Renal cortical epithelial cell (primary cell): Measurements from ENCODE around the gene UBE4A. TPM values are rescaled to one million over a fixed set of nuclear protein-coding genes. Genes with fewer than 3 reads are reported as not detected.
A peak's percentile ranks its signal among the peaks of the same experiment; 100 is the strongest.

Experiments used
- DNase-seq: peaks from one replicate; pipeline ENCODE4 v3.0.0-alpha.2; 2011; ENCODE audit warnings: low read depth
- total RNA-seq: library from RNA; depleted of rRNA; stranded (reverse); fragments of >200 nt; gene quantifications from 2 replicates; pipeline ENCODE4 v1.2.3, GENCODE V29; 2014

The UBE4A gene
- 34.0 and 42.2 TPM in 2 replicates for total RNA-seq

- DNase-seq, result peak; percentile 83
These were observed at the start of gene UBE4A for GRCh38 chr11:118359295-118359958. TSS of gene UBE4A (plus strand) at chr11:118359600. CDS start at chr11:118365081, 5,481 bp downstream.

- DNase-seq, result no peak
These were observed 49.1 kb upstream of the UBE4A start for GRCh38 chr11:118310271-118310670.

- DNase-seq, result no peak
These were observed 48.5 kb upstream of the UBE4A start for GRCh38 chr11:118310781-118311485.

- no peak for DNase-seq
These were observed 47.9 kb upstream of the UBE4A start for GRCh38 chr11:118311518-118311917.

GRCh38 chr11:118312328-118312727 is 47.1 kb upstream of the UBE4A start:
- no peak for DNase-seq

GRCh38 chr11:118313242-118313641 is 46.2 kb upstream of the UBE4A start:
- no peak for DNase-seq

- no peak for DNase-seq
These were observed 44.4 kb upstream of the UBE4A start for GRCh38 chr11:118314988-118315411.

- DNase-seq, result no peak
These were observed 41.3 kb upstream of the UBE4A start for GRCh38 chr11:118318124-118318523.

- peak; percentile 11 for DNase-seq
These were observed 40.6 kb upstream of the UBE4A start for GRCh38 chr11:118318581-118319336.

GRCh38 chr11:118319337-118319707 is 40.1 kb upstream of the UBE4A start:
- no peak for DNase-seq

- no peak for DNase-seq
These were observed 38.9 kb upstream of the UBE4A start for GRCh38 chr11:118320515-118320914.

- peak; percentile 7 for DNase-seq
These were observed 37.9 kb upstream of the UBE4A start for GRCh38 chr11:118321386-118322082.

- DNase-seq, result no peak
These were observed 36.7 kb upstream of the UBE4A start for GRCh38 chr11:118322721-118323120.

- no peak for DNase-seq
These were observed 34.1 kb upstream of the UBE4A start for GRCh38 chr11:118325283-118325682.

GRCh38 chr11:118328745-118329144 is 30.7 kb upstream of the UBE4A start:
- no peak for DNase-seq

GRCh38 chr11:118334745-118335144 is 24.7 kb upstream of the UBE4A start:
- no peak for DNase-seq

- DNase-seq, result no peak
These were observed 20.8 kb upstream of the UBE4A start for GRCh38 chr11:118338637-118339061.

- no peak for DNase-seq
These were observed 20.0 kb upstream of the UBE4A start for GRCh38 chr11:118339281-118339961.

- no peak for DNase-seq
These were observed 19.0 kb upstream of the UBE4A start for GRCh38 chr11:118340449-118340848.

GRCh38 chr11:118341261-118341660 is 18.1 kb upstream of the UBE4A start:
- DNase-seq, result no peak

GRCh38 chr11:118341815-118342489 is 17.4 kb upstream of the UBE4A start:
- DNase-seq, result no peak
